DMS 273 (cell line): ENCODE measurements around the gene EP400.
"Not testable (repeated sequence)": the region's sequence is repeated elsewhere in the genome, so short reads cannot be mapped to it uniquely, and the experiment has no call there.

ENCODE experiments used
- DNase-seq: peaks from one replicate; lab custom pipeline; 2025; ENCODE audit not compliant: unreplicated experiment; lab: John Stamatoyannopoulos, UW

EP400 gene

DNA sequence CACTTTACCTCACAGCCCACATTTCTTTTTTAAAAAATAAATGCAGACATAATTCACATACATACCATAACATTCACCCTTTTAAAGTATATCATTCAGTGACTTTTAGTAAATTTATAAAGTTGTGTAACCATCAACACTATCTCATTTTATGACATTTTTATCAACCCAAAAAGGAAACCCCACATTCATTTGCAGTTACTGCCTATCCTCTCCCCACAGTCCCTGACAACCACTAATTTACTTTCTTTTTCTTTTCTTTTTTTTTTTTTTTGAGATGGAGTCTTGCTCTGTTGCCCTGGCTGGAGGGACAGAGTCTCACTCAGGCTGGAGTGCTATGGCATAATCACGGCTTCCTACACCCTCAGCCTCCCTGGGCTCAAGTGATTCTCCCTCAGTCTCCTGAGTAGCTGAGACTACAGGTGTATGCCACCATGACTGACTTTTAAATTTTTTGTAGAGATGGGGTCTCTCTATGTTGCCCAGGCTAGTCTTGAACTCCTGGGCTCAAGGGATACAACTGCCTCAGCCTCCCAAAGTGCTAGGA is 1.5 kb upstream of the EP400 start:
- no peak for DNase-seq

DNA sequence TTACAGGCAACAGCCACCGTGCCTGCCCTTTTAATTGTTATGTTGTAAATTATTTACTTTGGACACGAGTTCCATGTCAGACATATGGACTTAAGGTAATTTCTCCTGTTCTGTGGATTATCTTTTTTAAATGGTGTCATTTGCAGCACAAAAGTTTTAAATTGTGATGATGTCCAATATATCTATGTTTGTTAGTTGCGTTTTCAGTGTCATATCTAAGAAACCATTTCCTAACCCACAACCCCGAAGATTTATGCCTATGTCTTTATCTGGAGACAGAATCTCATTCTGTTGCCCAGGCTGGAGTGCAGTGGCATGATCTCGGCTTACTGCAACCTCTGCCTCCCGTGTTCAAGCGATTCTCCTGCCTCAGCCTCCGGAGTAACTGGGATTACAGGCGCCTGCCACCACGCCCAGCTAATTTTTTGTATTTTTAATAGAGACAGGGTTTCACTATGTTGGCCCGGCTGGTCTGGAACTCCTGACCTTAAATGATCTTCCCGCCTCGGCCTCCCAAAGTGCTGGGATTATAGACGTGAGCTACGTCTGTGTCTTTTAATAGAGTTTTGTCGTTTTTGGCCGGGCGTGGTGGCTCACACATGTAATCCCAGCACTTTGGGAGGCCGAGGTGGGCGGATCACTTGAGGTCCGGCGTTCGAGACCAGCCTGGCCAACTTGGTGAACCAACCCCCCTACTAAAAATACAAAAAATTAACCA is 870 bp upstream of the EP400 start:
- DNase-seq, result not testable (repeated sequence)

- DNase-seq, result peak; percentile 59
Observed at GRCh38 chr12:131950182-131950913, 606 bp downstream of the EP400 start.

- not testable (repeated sequence) for DNase-seq
Observed at GRCh38 chr12:131953810-131954209, 4.1 kb downstream of the EP400 start.

- DNase-seq, result not testable (repeated sequence)
Observed at GRCh38 chr12:131954460-131954859, 4.7 kb downstream of the EP400 start.

GRCh38 chr12:131959116-131959515 is 9.4 kb downstream of the EP400 start:
- DNase-seq, result no peak

- DNase-seq, result no peak
Observed at GRCh38 chr12:131959641-131960589, 10.2 kb downstream of the EP400 start.

DNA sequence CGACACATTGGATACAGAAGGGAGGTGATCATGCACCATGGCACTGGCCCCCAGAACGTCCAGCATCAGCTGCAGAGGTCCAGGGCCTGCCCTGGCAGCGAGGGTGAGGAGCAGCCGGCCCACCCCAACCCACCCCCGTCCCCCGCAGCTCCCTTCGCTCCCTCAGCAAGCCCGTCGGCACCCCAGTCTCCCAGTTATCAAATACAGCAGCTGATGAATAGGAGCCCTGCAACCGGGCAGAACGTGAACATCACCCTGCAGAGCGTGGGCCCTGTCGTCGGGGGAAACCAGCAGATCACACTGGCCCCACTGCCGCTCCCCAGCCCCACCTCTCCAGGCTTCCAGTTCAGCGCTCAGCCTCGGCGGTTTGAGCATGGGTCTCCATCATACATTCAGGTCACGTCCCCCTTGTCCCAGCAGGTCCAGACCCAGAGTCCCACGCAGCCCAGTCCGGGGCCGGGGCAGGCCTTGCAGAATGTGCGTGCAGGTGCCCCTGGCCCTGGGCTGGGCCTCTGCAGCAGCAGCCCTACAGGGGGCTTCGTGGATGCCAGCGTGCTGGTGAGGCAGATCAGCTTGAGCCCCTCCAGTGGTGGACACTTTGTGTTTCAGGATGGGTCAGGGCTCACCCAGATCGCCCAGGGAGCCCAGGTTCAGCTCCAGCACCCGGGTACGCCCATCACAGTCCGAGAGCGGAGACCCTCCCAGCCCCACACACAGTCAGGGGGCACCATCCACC is 11.0 kb downstream of the EP400 start:
- DNase-seq, result not testable (repeated sequence)

DNA sequence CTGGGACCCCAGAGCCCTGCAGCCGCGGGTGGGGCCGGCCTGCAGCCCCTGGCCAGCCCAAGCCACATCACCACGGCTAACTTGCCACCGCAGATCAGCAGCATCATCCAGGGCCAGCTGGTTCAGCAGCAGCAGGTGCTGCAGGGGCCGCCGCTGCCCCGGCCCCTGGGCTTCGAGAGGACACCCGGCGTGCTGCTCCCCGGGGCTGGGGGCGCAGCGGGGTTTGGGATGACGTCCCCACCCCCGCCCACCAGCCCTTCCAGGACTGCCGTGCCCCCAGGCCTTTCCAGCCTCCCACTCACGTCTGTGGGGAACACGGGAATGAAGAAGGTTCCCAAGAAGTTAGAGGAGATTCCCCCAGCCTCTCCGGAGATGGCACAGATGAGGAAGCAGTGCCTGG is 11.6 kb downstream of the EP400 start:
- not testable (repeated sequence) for DNase-seq

GRCh38 chr12:131962069-131962468 is 12.3 kb downstream of the EP400 start:
- no peak for DNase-seq

GRCh38 chr12:131963381-131963780 is 13.6 kb downstream of the EP400 start:
- no peak for DNase-seq

DNA sequence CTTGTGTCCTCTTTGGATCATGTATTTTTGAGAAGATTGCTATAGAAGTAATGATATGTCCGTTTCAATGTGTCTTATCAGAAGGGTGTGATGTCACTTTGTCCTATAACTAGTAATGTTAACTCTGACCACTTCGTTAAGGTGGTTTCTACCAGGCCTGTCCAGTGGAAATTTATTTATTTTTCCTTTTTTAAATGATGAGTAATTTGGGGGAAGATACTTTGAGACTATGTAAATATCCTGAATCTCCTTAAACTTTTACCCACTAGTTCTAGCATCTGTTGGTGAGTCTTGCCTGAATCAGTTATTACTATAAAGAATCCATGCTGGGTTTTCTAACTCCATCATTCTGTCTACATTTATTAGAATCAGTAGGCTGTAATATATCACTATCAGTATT is 15.3 kb downstream of the EP400 start:
- no peak for DNase-seq

DNA sequence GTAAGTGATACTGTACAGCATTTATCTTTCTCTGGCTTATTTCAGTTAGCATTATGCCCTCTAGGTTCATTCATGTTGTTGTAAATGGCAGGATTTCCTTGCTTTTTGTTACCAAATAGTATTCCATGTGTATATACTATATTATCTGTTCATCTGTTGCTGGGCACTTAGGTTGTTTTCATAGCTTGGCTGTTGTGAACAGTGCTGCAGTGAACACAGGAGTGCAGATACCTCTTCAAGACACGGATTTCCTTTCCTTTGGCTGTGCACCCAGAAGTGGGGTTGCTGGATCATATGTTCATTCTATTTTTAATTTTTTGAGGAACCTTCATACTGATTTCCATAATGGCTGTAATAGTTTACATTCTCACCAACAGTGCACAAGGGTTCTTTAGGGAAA is 21.5 kb downstream of the EP400 start:
- DNase-seq, result no peak

- DNase-seq, result no peak
Observed at GRCh38 chr12:131975228-131975627, 25.5 kb downstream of the EP400 start.

DNA sequence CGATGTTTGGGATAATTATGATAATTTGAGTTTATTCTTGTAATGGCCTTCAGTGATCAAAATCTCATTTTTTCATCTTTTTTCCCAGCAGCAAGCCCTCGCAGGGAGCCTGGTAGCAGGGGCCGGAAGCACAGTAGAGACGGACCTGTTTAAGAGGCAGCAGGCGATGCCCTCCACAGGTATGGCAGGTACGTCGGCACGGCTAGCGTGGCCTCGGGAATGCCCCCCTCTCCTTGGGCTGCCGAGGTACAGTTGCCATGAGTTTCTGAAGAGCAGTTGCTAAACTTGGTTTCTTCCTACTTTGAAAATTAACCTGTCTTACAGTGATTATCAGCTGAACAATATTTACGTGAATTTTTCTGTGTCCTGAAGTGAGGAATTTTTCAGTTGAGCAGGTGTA is 29.9 kb downstream of the EP400 start:
- no peak for DNase-seq

- no peak for DNase-seq
Observed at GRCh38 chr12:131980263-131980662, 30.5 kb downstream of the EP400 start.

- DNase-seq, result no peak
Observed at GRCh38 chr12:131981388-131981787, 31.6 kb downstream of the EP400 start.

GRCh38 chr12:131982041-131982440 is 32.3 kb downstream of the EP400 start:
- no peak for DNase-seq

DNA sequence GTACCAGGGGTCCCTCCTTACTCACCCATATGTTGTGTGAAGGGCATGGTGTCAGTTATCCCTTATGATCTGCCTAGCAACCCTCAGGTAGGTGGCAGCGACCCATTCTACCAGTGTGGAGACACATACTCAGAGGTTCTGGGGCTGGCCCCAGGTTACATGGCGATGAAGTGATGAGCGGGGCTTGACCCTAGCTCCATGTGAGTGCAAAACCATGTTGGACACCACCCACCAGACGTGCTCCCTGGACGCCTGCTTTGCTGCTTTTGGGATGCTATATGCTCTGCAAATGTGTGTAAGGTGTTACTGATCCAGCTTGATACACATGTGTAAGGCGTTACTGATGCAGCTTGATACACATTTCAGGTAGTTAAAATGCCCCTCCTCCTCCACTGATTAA is 33.3 kb downstream of the EP400 start:
- no peak for DNase-seq

DNA sequence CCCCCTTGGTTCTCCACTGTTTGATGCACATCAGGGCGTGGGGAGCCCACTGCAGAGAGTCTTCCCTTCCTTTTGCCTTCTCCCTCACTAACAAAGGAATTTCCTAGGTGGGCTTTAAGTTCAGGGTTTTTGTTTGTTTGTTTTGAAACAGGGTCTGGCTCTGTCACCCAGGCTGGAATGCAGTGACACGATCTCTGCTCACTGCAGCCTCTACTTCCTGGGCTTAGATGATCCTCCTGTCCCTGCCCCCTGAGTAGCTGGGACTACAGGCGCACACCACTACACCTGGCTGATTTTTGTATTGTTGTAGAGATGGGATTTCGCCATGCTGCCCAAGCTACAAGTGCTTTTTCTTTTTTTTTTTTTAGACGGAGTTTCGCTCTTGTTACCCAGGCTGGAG is 33.8 kb downstream of the EP400 start:
- DNase-seq, result no peak
